Naive thymus-derived CD4-positive, alpha-beta T cell (primary cell): ENCODE measurements around the gene TCTN2. TPM values are rescaled to one million over a fixed set of nuclear protein-coding genes. Genes with fewer than 3 reads are reported as not detected.

Experiments
- ATAC-seq: fragments of 150-1000 bp; cut with Tn5 transposase; 2 replicates; pipeline ENCODE4 v1.10.0; 2021; ENCODE audit warnings: mild to moderate bottlenecking, moderate library complexity
- CTCF ChIA-PET: fragments of 350-600 bp; sonication (Branson Sonifier 250); formaldehyde crosslinking; loops from one replicate; lab custom pipeline; 2021; ENCODE audit warnings: antibody characterized with exemption; lab: Charles Lee
- POLR2A ChIA-PET: fragments of 350-600 bp; sonication (Branson Sonifier 250); formaldehyde crosslinking; loops from one replicate; lab custom pipeline; 2021; ENCODE audit warnings: antibody characterized with exemption, inconsistent platforms; lab: Charles Lee
- DNase-seq, 9 donors: peaks; one replicate each; pipeline versions ENCODE4 v3.0.0 to v3.0.0-alpha.2; 2020 to 2022; ENCODE audit warnings: mixed read lengths in 1 of 9
- H3K27ac ChIP-seq: one replicate; pipeline ENCODE4 v1.7.0; 2013; ENCODE audit warnings: mild to moderate bottlenecking, low read depth, low read length, moderate library complexity
- H3K27me3 ChIP-seq, 2 donors: one replicate each; pipeline ENCODE4 v1.7.0; 2013; ENCODE audit warnings: low read length in 2 of 2, mild to moderate bottlenecking in 2 of 2, moderate library complexity in 2 of 2; ENCODE audit not compliant: control insufficient read depth in 2 of 2, insufficient read depth in 2 of 2
- H3K36me3 ChIP-seq, 3 experiments: 1 replicate in 2 of 3; 2 replicates in 1 of 3; pipeline ENCODE4 v1.7.0; 2013; ENCODE audit warnings: low read length in 3 of 3, mild to moderate bottlenecking in 3 of 3, moderate library complexity in 1 of 3; ENCODE audit not compliant: insufficient read depth in 3 of 3, control insufficient read depth in 2 of 3
- H3K4me1 ChIP-seq, 2 donors: one replicate each; pipeline ENCODE4 v1.7.0; 2013; ENCODE audit warnings: low read length in 2 of 2, mild to moderate bottlenecking in 2 of 2, moderate library complexity in 1 of 2; ENCODE audit not compliant: control insufficient read depth in 2 of 2, insufficient read depth in 2 of 2
- H3K4me3 ChIP-seq: 2 replicates; pipeline ENCODE4 v1.7.0; 2013; ENCODE audit warnings: mild to moderate bottlenecking, low read length
- H3K9me3 ChIP-seq, 3 experiments: 1 replicate in 2 of 3; 2 replicates in 1 of 3; pipeline ENCODE4 v1.7.0; 2013; ENCODE audit warnings: low read length in 3 of 3; ENCODE audit not compliant: control insufficient read depth in 2 of 3
- H3K27ac Mint-ChIP-seq, 9 donors: one replicate each; pipeline ENCODE4 v1.8.0; 2020 to 2022; ENCODE audit warnings: mixed read lengths in 9 of 9, mild to moderate bottlenecking in 8 of 9, moderate library complexity in 5 of 9, inconsistent platforms in 2 of 9
- H3K27me3 Mint-ChIP-seq, 5 donors: one replicate each; pipeline ENCODE4 v1.8.0; 2021 to 2022; ENCODE audit warnings: mixed read lengths in 5 of 5, mild to moderate bottlenecking in 1 of 5
- H3K36me3 Mint-ChIP-seq, 5 donors: one replicate each; pipeline ENCODE4 v1.8.0; 2020 to 2022; ENCODE audit warnings: mixed read lengths in 5 of 5, mild to moderate bottlenecking in 3 of 5, inconsistent platforms in 1 of 5
- H3K4me1 Mint-ChIP-seq, 7 donors: one replicate each; pipeline ENCODE4 v1.8.0; 2020 to 2022; ENCODE audit warnings: mixed read lengths in 7 of 7, mild to moderate bottlenecking in 3 of 7, inconsistent platforms in 1 of 7
- H3K4me3 Mint-ChIP-seq, 10 donors: one replicate each; pipeline ENCODE4 v1.8.0; 2020 to 2022; ENCODE audit warnings: mild to moderate bottlenecking in 10 of 10, mixed read lengths in 10 of 10, moderate library complexity in 6 of 10, inconsistent platforms in 2 of 10
- H3K9me3 Mint-ChIP-seq, 11 donors: one replicate each; pipeline ENCODE4 v1.8.0; 2020 to 2022; ENCODE audit warnings: mixed read lengths in 11 of 11, mild to moderate bottlenecking in 4 of 11, inconsistent platforms in 1 of 11, moderate library complexity in 1 of 11
- intact Hi-C, 2 donors: fragments of 100-400 bp; cut with micrococcal nuclease; formaldehyde crosslinking; loops; one replicate each; pipeline ENCODE4 v1.15.1; 2023
- polyA plus RNA-seq, 2 donors: library from polyadenylated mRNA; unstranded; fragments of 300-500 nt; fragmentation: Illumina TruSeq; gene quantifications; one replicate each; pipeline ENCODE4 v1.2.3, GENCODE V29; 2021
- total RNA-seq, 6 experiments: library from RNA in 5 of 6; stranded (reverse) in 5 of 6; gene quantifications; 1 replicate in 5 of 6; 2 replicates in 1 of 6; pipeline ENCODE4 v1.2.3 and lab custom pipeline; 2021 to 2026

The TCTN2 gene
- total and polyA plus RNA-seq, 7 experiments from 2014 or later, result 1.1 to 9.1 (median 4.9) TPM

DNA sequence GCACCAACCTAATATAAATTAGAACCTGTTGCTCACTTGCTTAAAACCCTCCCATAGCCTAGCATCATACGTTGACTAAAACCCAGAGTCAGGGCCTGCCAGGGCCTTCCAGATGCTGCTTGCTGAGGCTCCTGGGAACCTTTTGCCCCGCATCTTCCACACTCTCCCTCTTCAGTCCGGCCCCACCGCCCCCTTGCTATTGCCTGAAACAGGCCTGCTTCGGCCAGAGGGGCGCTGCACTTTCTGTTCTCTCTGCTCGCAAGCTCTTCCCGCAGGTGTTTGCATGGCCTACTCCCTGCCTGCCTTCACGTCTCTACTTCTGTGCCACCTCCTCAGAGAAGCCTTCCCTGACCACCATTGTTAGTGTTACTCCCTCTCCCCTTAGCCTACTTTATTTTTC, 13.7 kb upstream of the TCTN2 start:
- H3K36me3 Mint-ChIP-seq, result peaks cover 11 to 43% (median 16%) of the 10 kb centered on the region in 5 donors
- Histone ChIP-seq H3K27ac (no peak overlapping the region), H3K9me3 (no peaks in the 10 kb centered on the region), H3K36me3 (peaks cover 0 to 39% (median 7%) of the 10 kb centered on the region in 3 experiments), H3K27me3 (no peaks in the 10 kb centered on the region), H3K4me1 (no peaks in the 10 kb centered on the region), H3K4me3 (no peak overlapping the region)
- ChIA-PET CTCF (interaction anchor here (0.6 kb wide), 1 partner anchor 74 kb away, joined by 5 read pairs; no protein-coding TSS in a partner anchor), POLR2A (no interaction called here)
- no peaks in the 10 kb centered on the region for H3K27me3 Mint-ChIP-seq
- H3K27ac Mint-ChIP-seq, result peak overlapping the region in 4 of 9 donors; percentile 10 to 65 (median 44)
- intact Hi-C loops, result no loop called here
- ATAC-seq, result no peak
- H3K4me3 Mint-ChIP-seq, result no peak overlapping the region
- peaks cover 0 to 18% (median 0%) of the 10 kb centered on the region in 7 donors for H3K4me1 Mint-ChIP-seq
- DNase-seq, result no peak
- H3K9me3 Mint-ChIP-seq, result no peaks in the 10 kb centered on the region

- Histone ChIP-seq H3K36me3 (peaks cover 0 to 33% (median 4%) of the 10 kb centered on the region in 3 experiments), H3K4me1 (no peaks in the 10 kb centered on the region), H3K27ac (no peak overlapping the region), H3K9me3 (no peaks in the 10 kb centered on the region), H3K4me3 (no peak overlapping the region), H3K27me3 (no peaks in the 10 kb centered on the region)
- peaks cover 11 to 33% (median 18%) of the 10 kb centered on the region in 5 donors for H3K36me3 Mint-ChIP-seq
- H3K4me1 Mint-ChIP-seq, result peaks cover 0 to 18% (median 0%) of the 10 kb centered on the region in 7 donors
- DNase-seq, result no peak
- intact Hi-C loops, result no loop called here
- peak overlapping the region in 1 of 10 donors; percentile 21 for H3K4me3 Mint-ChIP-seq
- peak overlapping the region in 3 of 9 donors; percentile 23 to 71 (median 43) for H3K27ac Mint-ChIP-seq
- CTCF ChIA-PET, result no interaction called here
- no peak for ATAC-seq
- no peaks in the 10 kb centered on the region for H3K9me3 Mint-ChIP-seq
- POLR2A ChIA-PET, result no interaction called here
- no peaks in the 10 kb centered on the region for H3K27me3 Mint-ChIP-seq
Observed at GRCh38 chr12:123659996-123660727, 10.8 kb upstream of the TCTN2 start.

- Histone ChIP-seq H3K4me1 (peaks cover 3 to 10% of the 10 kb centered on the region in 2 donors), H3K27ac (no peak overlapping the region), H3K9me3 (no peaks in the 10 kb centered on the region), H3K36me3 (peaks cover 0 to 4% (median 0%) of the 10 kb centered on the region in 3 experiments), H3K4me3 (no peak overlapping the region), H3K27me3 (no peaks in the 10 kb centered on the region)
- ChIA-PET CTCF (no interaction called here), POLR2A (no interaction called here)
- ATAC-seq (no peak), DNase-seq (no peak)
- intact Hi-C loops, result no loop called here
- Mint-ChIP-seq H3K27ac (no peak overlapping the region), H3K36me3 (peaks cover 0 to 7% (median 3%) of the 10 kb centered on the region in 5 donors), H3K9me3 (no peaks in the 10 kb centered on the region), H3K4me1 (peaks cover 3 to 16% (median 11%) of the 10 kb centered on the region in 7 donors), H3K27me3 (no peaks in the 10 kb centered on the region), H3K4me3 (no peak overlapping the region)
Observed at GRCh38 chr12:123667771-123668170, 3.1 kb upstream of the TCTN2 start.

GRCh38 chr12:123671876-123672275, 963 bp downstream of the TCTN2 start:
- Mint-ChIP-seq H3K9me3 (no peaks in the 10 kb centered on the region), H3K4me1 (peaks cover 5 to 19% (median 11%) of the 10 kb centered on the region in 7 donors), H3K27me3 (no peaks in the 10 kb centered on the region), H3K27ac (peak overlapping the region in 6 of 9 donors; percentile 31 to 81 (median 70)), H3K4me3 (peak overlapping the region; percentile 75 to 92 (median 86)), H3K36me3 (peaks cover 0 to 15% (median 4%) of the 10 kb centered on the region in 5 donors)
- Histone ChIP-seq H3K27me3 (no peaks in the 10 kb centered on the region), H3K4me3 (no peak overlapping the region), H3K27ac (no peak overlapping the region), H3K9me3 (no peaks in the 10 kb centered on the region), H3K4me1 (peaks cover 3 to 10% of the 10 kb centered on the region in 2 donors), H3K36me3 (peaks cover 0 to 17% (median 0%) of the 10 kb centered on the region in 3 experiments)
- intact Hi-C loops, result loop anchor here (1.0 to 5.0 kb wide), 5 partner anchors 39 to 695 kb away; partner anchors contain the start of genes ATP6V0A2 (in 2 of the 2), EIF2B1 (in 2 of the 2), GTF2H3 (in 2 of the 2) and CCDC92 (in 1 of the 2)
- CTCF ChIA-PET, result interaction anchor here (0.6 kb wide), 1 partner anchor 13 kb away, joined by 3 read pairs; no protein-coding TSS in a partner anchor
- POLR2A ChIA-PET, result interaction anchor here (0.6 to 1.2 kb wide), 2 partner anchors 21 to 41 kb away, joined by 3 read pairs; partner anchors contain the start of gene ATP6V0A2
- no peak for DNase-seq
- ATAC-seq, result no peak

DNA sequence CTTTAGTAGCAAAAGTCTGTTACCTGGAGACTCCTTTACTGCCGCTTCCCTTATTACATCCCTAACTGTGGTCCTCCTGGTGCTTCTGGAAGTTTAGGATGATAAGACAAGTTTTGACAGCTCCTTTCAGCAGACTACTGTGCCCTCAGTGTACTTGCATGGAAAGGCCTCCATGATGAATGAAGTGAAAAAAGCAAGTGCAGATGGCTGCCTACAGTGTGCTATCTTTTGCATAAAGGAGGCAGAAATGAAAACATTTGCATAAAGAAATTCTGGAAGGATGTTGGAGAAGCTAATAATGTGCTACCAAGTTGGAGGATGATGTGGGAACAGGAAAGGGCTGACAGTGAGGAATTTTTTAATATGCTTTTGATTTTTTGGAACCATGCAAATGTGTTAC, 4.5 kb downstream of the TCTN2 start:
- intact Hi-C loops, result no loop called here
- CTCF ChIA-PET, result no interaction called here
- no peaks in the 10 kb centered on the region for H3K9me3 Mint-ChIP-seq

DNA sequence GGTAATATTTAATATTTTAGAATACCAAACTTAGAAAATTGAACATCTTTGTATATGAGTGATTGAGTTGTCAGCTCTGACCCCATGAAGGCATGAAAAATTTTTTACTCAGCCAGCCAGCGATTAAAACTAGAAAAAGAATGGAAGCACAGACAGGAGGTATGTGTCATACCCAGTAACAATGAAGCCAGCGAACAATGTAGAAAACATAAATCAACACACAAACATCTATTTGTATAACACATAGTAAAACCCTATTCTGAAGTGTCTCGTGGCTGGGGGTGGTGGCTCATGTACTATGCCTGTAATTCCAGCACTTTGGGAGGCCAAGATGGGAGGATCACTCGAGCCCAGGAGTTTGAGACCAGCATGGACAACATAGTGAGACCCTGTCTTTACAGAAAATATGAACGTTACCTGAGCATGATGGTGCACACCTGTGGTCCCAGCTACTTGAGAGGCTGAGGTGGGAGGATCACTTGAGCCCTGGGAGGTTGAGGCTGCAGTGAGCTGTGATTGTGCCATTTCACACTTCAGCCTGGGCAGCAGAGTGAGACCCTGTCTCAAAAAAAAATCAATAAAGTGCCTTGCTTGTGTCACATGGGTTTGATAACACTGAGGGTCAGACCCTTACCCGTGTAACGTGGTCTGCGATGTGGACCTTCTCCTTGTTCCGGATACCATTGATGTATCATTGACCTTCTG, 5.9 kb downstream of the TCTN2 start:
- peaks cover 0 to 22% (median 0%) of the 10 kb centered on the region in 3 experiments for H3K36me3 ChIP-seq
- no peak for ATAC-seq
- Mint-ChIP-seq H3K4me1 (peaks cover 2 to 12% (median 7%) of the 10 kb centered on the region in 7 donors), H3K4me3 (no peak overlapping the region), H3K27ac (no peak overlapping the region), H3K27me3 (no peaks in the 10 kb centered on the region), H3K36me3 (peaks cover 4 to 36% (median 13%) of the 10 kb centered on the region in 5 donors), H3K9me3 (no peaks in the 10 kb centered on the region)
- H3K4me1 ChIP-seq, result peaks cover 0 to 1% of the 10 kb centered on the region in 2 donors
- CTCF ChIA-PET, result no interaction called here
- intact Hi-C loops, result no loop called here
- no peaks in the 10 kb centered on the region for H3K27me3 ChIP-seq
- no peaks in the 10 kb centered on the region for H3K9me3 ChIP-seq
- H3K4me3 ChIP-seq, result no peak overlapping the region
- no peak for DNase-seq
- no peak overlapping the region for H3K27ac ChIP-seq
- POLR2A ChIA-PET, result no interaction called here

More for the DNA sequence above, 4.5 kb downstream of the TCTN2 start:
- Histone ChIP-seq H3K27me3 (no peaks in the 10 kb centered on the region), H3K36me3 (peaks cover 0 to 25% (median 0%) of the 10 kb centered on the region in 3 experiments), H3K9me3 (no peaks in the 10 kb centered on the region), H3K4me1 (peaks cover 3 to 10% of the 10 kb centered on the region in 2 donors), H3K4me3 (no peak overlapping the region), H3K27ac (no peak overlapping the region)
- Mint-ChIP-seq H3K27ac (no peak overlapping the region), H3K4me3 (no peak overlapping the region), H3K27me3 (no peaks in the 10 kb centered on the region), H3K36me3 (peaks cover 0 to 29% (median 7%) of the 10 kb centered on the region in 5 donors), H3K4me1 (peaks cover 5 to 19% (median 11%) of the 10 kb centered on the region in 7 donors)
- DNase-seq (no peak), ATAC-seq (no peak)
- POLR2A ChIA-PET, result interaction anchor here (0.5 kb wide), 1 partner anchor 13 kb away, joined by 5 read pairs; no protein-coding TSS in a partner anchor
